ENCODE results near the gene PARL.

DNA sequence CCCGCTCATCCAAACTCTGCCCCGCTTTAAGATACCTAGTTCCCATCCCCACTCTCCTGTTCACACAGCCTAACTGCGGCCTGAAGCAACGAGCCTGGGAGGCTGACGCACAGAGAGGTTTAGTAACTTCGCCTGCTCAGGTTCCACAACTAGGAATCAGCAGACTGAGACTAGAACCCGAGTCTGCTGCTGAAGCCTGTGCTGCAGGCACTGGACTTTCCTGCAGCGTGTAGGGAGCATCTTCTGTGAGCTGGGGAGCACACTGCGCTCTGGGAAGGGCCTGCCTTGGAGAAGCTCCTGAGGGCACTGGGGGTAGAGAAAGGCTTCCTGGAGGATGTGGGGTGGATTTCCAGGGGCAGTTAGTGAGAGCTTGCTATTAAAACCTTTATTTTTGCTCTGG is 54.5 kb downstream of the PARL start:
- TF ChIP-seq SP1 (IDR thresholded peaks at IDR 0.05; ENCODE audit: low read depth, low read length), result no peak
- no peak for TF ChIP-seq SRF (IDR thresholded peaks at IDR 0.05; ENCODE audit: low read depth, low read length)
- TF ChIP-seq HDAC2 (IDR thresholded peaks at IDR 0.05; ENCODE audit: borderline replicate concordance in 1 of 2, low read depth in 2 of 2, low read length in 2 of 2), result no peak
- TF ChIP-seq TAF1 (IDR thresholded peaks at IDR 0.05; ENCODE audit: low read depth, low read length), result no peak
- no peak for TF ChIP-seq POLR2AphosphoS5 (IDR thresholded peaks at IDR 0.05; ENCODE audit: low read depth, low read length)
- TF ChIP-seq, protein P1, sequence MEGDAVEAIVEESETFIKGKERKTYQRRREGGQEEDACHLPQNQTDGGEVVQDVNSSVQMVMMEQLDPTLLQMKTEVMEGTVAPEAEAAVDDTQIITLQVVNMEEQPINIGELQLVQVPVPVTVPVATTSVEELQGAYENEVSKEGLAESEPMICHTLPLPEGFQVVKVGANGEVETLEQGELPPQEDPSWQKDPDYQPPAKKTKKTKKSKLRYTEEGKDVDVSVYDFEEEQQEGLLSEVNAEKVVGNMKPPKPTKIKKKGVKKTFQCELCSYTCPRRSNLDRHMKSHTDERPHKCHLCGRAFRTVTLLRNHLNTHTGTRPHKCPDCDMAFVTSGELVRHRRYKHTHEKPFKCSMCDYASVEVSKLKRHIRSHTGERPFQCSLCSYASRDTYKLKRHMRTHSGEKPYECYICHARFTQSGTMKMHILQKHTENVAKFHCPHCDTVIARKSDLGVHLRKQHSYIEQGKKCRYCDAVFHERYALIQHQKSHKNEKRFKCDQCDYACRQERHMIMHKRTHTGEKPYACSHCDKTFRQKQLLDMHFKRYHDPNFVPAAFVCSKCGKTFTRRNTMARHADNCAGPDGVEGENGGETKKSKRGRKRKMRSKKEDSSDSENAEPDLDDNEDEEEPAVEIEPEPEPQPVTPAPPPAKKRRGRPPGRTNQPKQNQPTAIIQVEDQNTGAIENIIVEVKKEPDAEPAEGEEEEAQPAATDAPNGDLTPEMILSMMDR (IDR thresholded peaks at IDR 0.05; ENCODE audit: control extremely low read depth in 1 of 3, insufficient read depth in 1 of 3, low read depth in 1 of 3, low read length in 3 of 3), result no peak
- no peak for TF ChIP-seq RXRA (IDR thresholded peaks at IDR 0.05; ENCODE audit: insufficient read depth, low read depth, low read length)
- TF ChIP-seq, protein P2, sequence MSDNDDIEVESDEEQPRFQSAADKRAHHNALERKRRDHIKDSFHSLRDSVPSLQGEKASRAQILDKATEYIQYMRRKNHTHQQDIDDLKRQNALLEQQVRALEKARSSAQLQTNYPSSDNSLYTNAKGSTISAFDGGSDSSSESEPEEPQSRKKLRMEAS (IDR thresholded peaks at IDR 0.05), result no peak
- TF ChIP-seq, protein P3, sequence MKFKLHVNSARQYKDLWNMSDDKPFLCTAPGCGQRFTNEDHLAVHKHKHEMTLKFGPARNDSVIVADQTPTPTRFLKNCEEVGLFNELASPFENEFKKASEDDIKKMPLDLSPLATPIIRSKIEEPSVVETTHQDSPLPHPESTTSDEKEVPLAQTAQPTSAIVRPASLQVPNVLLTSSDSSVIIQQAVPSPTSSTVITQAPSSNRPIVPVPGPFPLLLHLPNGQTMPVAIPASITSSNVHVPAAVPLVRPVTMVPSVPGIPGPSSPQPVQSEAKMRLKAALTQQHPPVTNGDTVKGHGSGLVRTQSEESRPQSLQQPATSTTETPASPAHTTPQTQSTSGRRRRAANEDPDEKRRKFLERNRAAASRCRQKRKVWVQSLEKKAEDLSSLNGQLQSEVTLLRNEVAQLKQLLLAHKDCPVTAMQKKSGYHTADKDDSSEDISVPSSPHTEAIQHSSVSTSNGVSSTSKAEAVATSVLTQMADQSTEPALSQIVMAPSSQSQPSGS (IDR thresholded peaks at IDR 0.05; ENCODE audit: low read length), result no peak
- no peak for TF ChIP-seq RAD21 (IDR thresholded peaks at IDR 0.05 in 1 of 2, conservative IDR thresholded peaks at IDR 0.05 in 1 of 2; ENCODE audit: low read depth in 2 of 2, low read length in 2 of 2)
- no peak for TF ChIP-seq EP300 (IDR thresholded peaks at IDR 0.05; ENCODE audit: borderline replicate concordance in 1 of 2, low read depth in 2 of 2, low read length in 2 of 2)
- TF ChIP-seq NRF1 (IDR thresholded peaks at IDR 0.05; ENCODE audit: low read depth, low read length), result no peak
- no peak for TF ChIP-seq SP2 (IDR thresholded peaks at IDR 0.05; ENCODE audit: low read length)

All from H1 (cell line).